Measurements from ENCODE around the gene ARHGAP22. TPM values are rescaled to one million over a fixed set of nuclear protein-coding genes. Genes with fewer than 3 reads are reported as not detected.

Gene ARHGAP22
- total RNA-seq, 4 donors from 2014 or later: 2.2 to 9.1 (median 4.8) TPM

GRCh38 chr10:48501226-48501625, 103.6 kb downstream of the ARHGAP22 start:
- no peak overlapping the region for H3K27ac ChIP-seq (replicated peaks in 1 of 4)
- no peak for TF ChIP-seq CTCF (IDR thresholded peaks at IDR 0.05)
- TF ChIP-seq POLR2AphosphoS5 (IDR thresholded peaks at IDR 0.05): no peak
- no peak for TF ChIP-seq POLR2A (IDR thresholded peaks at IDR 0.05; ENCODE audit: low read depth)
- TF ChIP-seq EP300 (IDR thresholded peaks at IDR 0.05): no peak
- H3K9me3 ChIP-seq: no peaks in the 10 kb centered on the region
- H3K36me3 ChIP-seq: no peaks in the 10 kb centered on the region
- WGBS: 82% methylated on average over 2 of the region's 2 CpGs
- H3K4me3 ChIP-seq: no peak overlapping the region
- peak; percentile 53 for DNase-seq (ENCODE audit: extremely low spot score)
- intact Hi-C loops (cut with DNase I): no loop called here
- H3K4me1 ChIP-seq: peaks cover 7 to 11% (median 10%) of the 10 kb centered on the region in 4 donors
- no peaks in the 10 kb centered on the region for H3K27me3 ChIP-seq

- no peak overlapping the region for H3K4me3 ChIP-seq
- H3K9me3 ChIP-seq: no peaks in the 10 kb centered on the region
- peaks cover 7 to 11% (median 10%) of the 10 kb centered on the region in 4 donors for H3K4me1 ChIP-seq
- 91% methylated on average over 4 of the region's 4 CpGs for WGBS
- TF ChIP-seq POLR2A (IDR thresholded peaks at IDR 0.05; ENCODE audit: low read depth) (no peak), CTCF (IDR thresholded peaks at IDR 0.05) (no peak), POLR2AphosphoS5 (IDR thresholded peaks at IDR 0.05) (no peak), EP300 (IDR thresholded peaks at IDR 0.05) (no peak)
- H3K36me3 ChIP-seq: no peaks in the 10 kb centered on the region
- no peaks in the 10 kb centered on the region for H3K27me3 ChIP-seq
- no peak overlapping the region for H3K27ac ChIP-seq (replicated peaks in 1 of 4)
- intact Hi-C loops (cut with DNase I): no loop called here
- DNase-seq (ENCODE audit: extremely low spot score): no peak
These were observed 104.1 kb downstream of the ARHGAP22 start for GRCh38 chr10:48500771-48501170.

- TF ChIP-seq POLR2AphosphoS5 (IDR thresholded peaks at IDR 0.05) (no peak), EP300 (IDR thresholded peaks at IDR 0.05) (no peak), CTCF (IDR thresholded peaks at IDR 0.05) (no peak), POLR2A (IDR thresholded peaks at IDR 0.05; ENCODE audit: low read depth) (no peak)
- H3K27ac ChIP-seq (replicated peaks in 1 of 4): no peak overlapping the region
- intact Hi-C loops (cut with DNase I): no loop called here
- 95% methylated on average over 9 of the region's 11 CpGs for WGBS
- no peaks in the 10 kb centered on the region for H3K27me3 ChIP-seq
- DNase-seq (ENCODE audit: extremely low spot score): peak; percentile 70
- H3K4me1 ChIP-seq: peaks cover 7 to 11% (median 10%) of the 10 kb centered on the region in 4 donors
- no peak overlapping the region for H3K4me3 ChIP-seq
- no peaks in the 10 kb centered on the region for H3K9me3 ChIP-seq
- H3K36me3 ChIP-seq: no peaks in the 10 kb centered on the region
These were observed 105.8 kb downstream of the ARHGAP22 start for GRCh38 chr10:48498940-48499510.

GRCh38 chr10:48497780-48498770, 106.8 kb downstream of the ARHGAP22 start:
- peak; percentile 88 for DNase-seq (ENCODE audit: extremely low spot score)
- no peak for TF ChIP-seq EP300 (IDR thresholded peaks at IDR 0.05)
- TF ChIP-seq POLR2A (IDR thresholded peaks at IDR 0.05; ENCODE audit: low read depth): no peak
- TF ChIP-seq CTCF (IDR thresholded peaks at IDR 0.05): no peak
- no peak for TF ChIP-seq POLR2AphosphoS5 (IDR thresholded peaks at IDR 0.05)
- no peaks in the 10 kb centered on the region for H3K36me3 ChIP-seq

More at GRCh38 chr10:48497780-48498770, 106.8 kb downstream of the ARHGAP22 start:
- H3K4me1 ChIP-seq: peaks cover 7 to 11% (median 10%) of the 10 kb centered on the region in 4 donors
- H3K27ac ChIP-seq (replicated peaks in 1 of 4): no peak overlapping the region
- H3K9me3 ChIP-seq: no peaks in the 10 kb centered on the region
- no peak overlapping the region for H3K4me3 ChIP-seq
- WGBS: 90% methylated on average over 17 of the region's 17 CpGs
- peaks cover 0 to 5% (median 0%) of the 10 kb centered on the region in 4 donors for H3K27me3 ChIP-seq
- intact Hi-C loops (cut with DNase I): no loop called here
